ENCODE measurements around the gene NUP62. TPM values are rescaled to one million over a fixed set of nuclear protein-coding genes. Genes with fewer than 3 reads are reported as not detected.
A peak's percentile ranks its signal among the peaks of the same experiment; 100 is the strongest.

NUP62 gene
- total RNA-seq, 2 donors from 2014 or later: 44.4 to 76.9 TPM

GRCh38 chr19:49863254-49863934 lies 65.9 kb downstream of the NUP62 start:
- Histone ChIP-seq H3K4me3 (no peak overlapping the region), H3K4me1 (replicated peaks) (peaks cover 13% of the 10 kb centered on the region), H3K27ac (peak overlapping the region in 1 of 2 donors; percentile 93), H3K27me3 (replicated peaks; ENCODE audit: insufficient read depth) (no peaks in the 10 kb centered on the region), H3K36me3 (peaks cover 0 to 10% of the 10 kb centered on the region in 2 donors), H3K9me3 (no peaks in the 10 kb centered on the region)
- intact Hi-C loops (cut with DNase I): no loop called here
- TF ChIP-seq POLR2AphosphoS5 (IDR thresholded peaks at IDR 0.05): no peak
- no peak for TF ChIP-seq POLR2A (IDR thresholded peaks at IDR 0.05)
- no peak for TF ChIP-seq CTCF (IDR thresholded peaks at IDR 0.05)
- WGBS: 91% methylated on average over 24 of the region's 24 CpGs
- DNase-seq (ENCODE audit: low spot score): no peak

GRCh38 chr19:49862391-49863253 lies 66.7 kb downstream of the NUP62 start:
- Histone ChIP-seq H3K27me3 (replicated peaks; ENCODE audit: insufficient read depth) (no peaks in the 10 kb centered on the region), H3K36me3 (peaks cover 0 to 17% of the 10 kb centered on the region in 2 donors), H3K9me3 (no peaks in the 10 kb centered on the region), H3K27ac (peak overlapping the region; percentile 81 to 93), H3K4me1 (replicated peaks) (peaks cover 13% of the 10 kb centered on the region), H3K4me3 (no peak overlapping the region)
- intact Hi-C loops (cut with DNase I): no loop called here
- DNase-seq (ENCODE audit: low spot score): no peak
- TF ChIP-seq POLR2A (IDR thresholded peaks at IDR 0.05) (no peak), POLR2AphosphoS5 (IDR thresholded peaks at IDR 0.05) (no peak), CTCF (IDR thresholded peaks at IDR 0.05) (no peak)
- WGBS: 76% methylated on average over 49 of the region's 49 CpGs

GRCh38 chr19:49861541-49862378 lies 67.5 kb downstream of the NUP62 start:
- Histone ChIP-seq H3K27me3 (replicated peaks; ENCODE audit: insufficient read depth) (no peaks in the 10 kb centered on the region), H3K27ac (peak overlapping the region; percentile 81 to 93), H3K4me1 (replicated peaks) (peaks cover 13% of the 10 kb centered on the region), H3K36me3 (peaks cover 2 to 26% of the 10 kb centered on the region in 2 donors), H3K4me3 (peak overlapping the region; percentile 8 to 16), H3K9me3 (no peaks in the 10 kb centered on the region)
- 78% methylated on average over 44 of the region's 60 CpGs for WGBS
- TF ChIP-seq CTCF (IDR thresholded peaks at IDR 0.05): no peak
- no peak for TF ChIP-seq POLR2AphosphoS5 (IDR thresholded peaks at IDR 0.05)
- no peak for TF ChIP-seq POLR2A (IDR thresholded peaks at IDR 0.05)
- peak; percentile 45 for DNase-seq (ENCODE audit: low spot score)
- intact Hi-C loops (cut with DNase I): no loop called here

GRCh38 chr19:49861107-49861506 lies 68.2 kb downstream of the NUP62 start:
- DNase-seq (ENCODE audit: low spot score): peak; percentile 81
- Histone ChIP-seq H3K4me1 (replicated peaks) (peaks cover 7% of the 10 kb centered on the region), H3K27ac (peak overlapping the region; percentile 81 to 93), H3K27me3 (replicated peaks; ENCODE audit: insufficient read depth) (no peaks in the 10 kb centered on the region), H3K36me3 (peaks cover 2 to 32% of the 10 kb centered on the region in 2 donors), H3K9me3 (no peaks in the 10 kb centered on the region), H3K4me3 (peak overlapping the region; percentile 8 to 16)
- intact Hi-C loops (cut with DNase I): no loop called here
- no peak for TF ChIP-seq POLR2A (IDR thresholded peaks at IDR 0.05)
- TF ChIP-seq CTCF (IDR thresholded peaks at IDR 0.05): no peak
- peak; percentile 51 for TF ChIP-seq POLR2AphosphoS5 (IDR thresholded peaks at IDR 0.05)
- WGBS: 17% methylated on average over 13 of the region's 13 CpGs

Measured in prostate gland (tissue), 2 donors.